H9 (cell line): ENCODE measurements around the gene BPIFB4. TPM values are rescaled to one million over a fixed set of nuclear protein-coding genes. Genes with fewer than 3 reads are reported as not detected.

Experiments used
- DNase-seq: peaks from one replicate; pipeline ENCODE4 v3.0.0-alpha.2; 2017
- H2AFZ ChIP-seq: one replicate; pipeline ENCODE4 v1.6.1; 2013; ENCODE audit warnings: mild to moderate bottlenecking, low read length, control low read depth, moderate library complexity
- H2AK5ac ChIP-seq: 2 replicates; pipeline ENCODE4 v1.6.1; 2013; ENCODE audit warnings: low read length, control low read depth, mixed read lengths; ENCODE audit not compliant: insufficient read length
- H2BK120ac ChIP-seq: one replicate; pipeline ENCODE4 v1.6.1; 2013; ENCODE audit warnings: low read depth, mild to moderate bottlenecking, low read length, control low read depth, inconsistent platforms; ENCODE audit not compliant: poor library complexity, severe bottlenecking
- H2BK12ac ChIP-seq: 2 replicates; pipeline ENCODE4 v1.6.1; 2013; ENCODE audit warnings: low read length, control low read depth, mixed read lengths, low read depth; ENCODE audit not compliant: insufficient read length
- H2BK15ac ChIP-seq: 2 replicates; pipeline ENCODE4 v1.6.1; 2013; ENCODE audit warnings: low read depth, low read length, control low read depth
- H2BK20ac ChIP-seq: one replicate; pipeline ENCODE4 v1.6.1; 2013; ENCODE audit warnings: low read depth, mild to moderate bottlenecking, low read length, control low read depth, inconsistent platforms; ENCODE audit not compliant: poor library complexity, severe bottlenecking
- H2BK5ac ChIP-seq: 2 replicates; pipeline ENCODE4 v1.6.1; 2013; ENCODE audit warnings: low read length, control low read depth, mixed read lengths; ENCODE audit not compliant: insufficient read length
- H3K14ac ChIP-seq: 2 replicates; pipeline ENCODE4 v1.6.1; 2013; ENCODE audit warnings: low read length, control low read depth; ENCODE audit not compliant: insufficient read depth
- H3K18ac ChIP-seq: 2 replicates; pipeline ENCODE4 v1.6.1; 2013; ENCODE audit warnings: low read depth, mild to moderate bottlenecking, mixed read lengths, low read length, control low read depth; ENCODE audit not compliant: insufficient read length
- H3K23ac ChIP-seq: 2 replicates; pipeline ENCODE4 v1.6.1; 2013; ENCODE audit warnings: low read length, control low read depth, mixed read lengths, low read depth; ENCODE audit not compliant: insufficient read length
- H3K23me2 ChIP-seq: 2 replicates; pipeline ENCODE4 v1.6.1; 2013; ENCODE audit warnings: low read depth, mild to moderate bottlenecking, mixed read lengths, low read length, control low read depth; ENCODE audit not compliant: insufficient read length, poor library complexity, severe bottlenecking
- H3K27ac ChIP-seq: 2 replicates; pipeline ENCODE4 v1.5.1; 2013; ENCODE audit warnings: low read length, control low read depth, mixed read lengths, low read depth; ENCODE audit not compliant: insufficient read length
- H3K27me3 ChIP-seq: 2 replicates; pipeline ENCODE4 v1.6.1; 2013; ENCODE audit warnings: low read length, control low read depth, inconsistent platforms; ENCODE audit not compliant: insufficient read depth
- H3K4ac ChIP-seq: 2 replicates; pipeline ENCODE4 v1.6.1; 2013; ENCODE audit warnings: low read depth, mild to moderate bottlenecking, control low read depth, inconsistent platforms, low read length, moderate library complexity
- H3K4me1 ChIP-seq: 2 replicates; pipeline ENCODE4 v1.6.1; 2013; ENCODE audit warnings: low read length, control low read depth, inconsistent platforms; ENCODE audit not compliant: insufficient read depth
- H3K4me2 ChIP-seq: 2 replicates; pipeline ENCODE4 v1.6.1; 2013; ENCODE audit warnings: low read length, control low read depth, mixed read lengths; ENCODE audit not compliant: insufficient read length, insufficient read depth
- H3K56ac ChIP-seq: 2 replicates; pipeline ENCODE4 v1.6.1; 2013; ENCODE audit warnings: low read depth, mild to moderate bottlenecking, mixed read lengths, low read length, control low read depth; ENCODE audit not compliant: insufficient read length
- H3K79me1 ChIP-seq: 2 replicates; pipeline ENCODE4 v1.6.1; 2013; ENCODE audit warnings: low read depth, mild to moderate bottlenecking, moderate library complexity, low read length, control low read depth, inconsistent platforms; ENCODE audit not compliant: insufficient read depth, poor library complexity, severe bottlenecking
- H3K79me2 ChIP-seq: 2 replicates; pipeline ENCODE4 v1.6.1; 2013; ENCODE audit warnings: low read length, control low read depth, inconsistent platforms; ENCODE audit not compliant: insufficient read depth
- H3K9ac ChIP-seq: 2 replicates; pipeline ENCODE4 v1.6.1; 2013; ENCODE audit warnings: low read length, control low read depth, mixed read lengths; ENCODE audit not compliant: insufficient read length; ENCODE audit errors: extremely low read depth
- H3K9me3 ChIP-seq: one replicate; pipeline ENCODE4 v1.6.1; 2013; ENCODE audit warnings: low read depth, low read length, inconsistent platforms; ENCODE audit not compliant: control insufficient read depth
- H3T11ph ChIP-seq: one replicate; pipeline ENCODE4 v1.6.1; 2013; ENCODE audit warnings: mild to moderate bottlenecking, low read length, control low read depth, inconsistent platforms
- H4K20me1 ChIP-seq: one replicate; pipeline ENCODE4 v1.6.1; 2013; ENCODE audit not compliant: control insufficient read depth, insufficient read length, insufficient read depth
- H4K5ac ChIP-seq: 2 replicates; pipeline ENCODE4 v1.6.1; 2013; ENCODE audit warnings: low read depth, mild to moderate bottlenecking, mixed read lengths, low read length, control low read depth; ENCODE audit not compliant: insufficient read length
- H4K8ac ChIP-seq: replicated peaks from 2 replicates; pipeline ENCODE4 v1.6.1; 2013; ENCODE audit warnings: low read length, control low read depth, mixed read lengths, low read depth; ENCODE audit not compliant: insufficient read length
- H4K91ac ChIP-seq: 2 replicates; pipeline ENCODE4 v1.6.1; 2013; ENCODE audit warnings: low read depth, mild to moderate bottlenecking, moderate library complexity, mixed read lengths, low read length, control low read depth; ENCODE audit not compliant: insufficient read length
- H3K27ac Mint-ChIP-seq, 3 experiments: 2 replicates in 2 of 3; 3 replicates in 1 of 3; pipeline ENCODE4 v1.8.0; 2020 to 2021; ENCODE audit warnings: mixed read lengths in 3 of 3, mild to moderate bottlenecking in 1 of 3, moderate library complexity in 1 of 3
- H3K27me3 Mint-ChIP-seq: 2 replicates; pipeline ENCODE4 v1.8.0; 2021; ENCODE audit warnings: low read depth, mild to moderate bottlenecking, moderate library complexity, mixed read lengths
- H3K36me3 Mint-ChIP-seq, 3 experiments: 2 replicates in 2 of 3; 3 replicates in 1 of 3; pipeline ENCODE4 v1.8.0; 2020 to 2021; ENCODE audit warnings: low read depth in 3 of 3, mixed read lengths in 3 of 3; ENCODE audit not compliant: insufficient read depth in 1 of 3
- H3K4me1 Mint-ChIP-seq, 2 experiments: 2 replicates each; pipeline ENCODE4 v1.8.0; 2020; ENCODE audit warnings: mixed read lengths in 2 of 2
- H3K4me3 Mint-ChIP-seq, 2 experiments: 2 replicates in 1 of 2; 3 replicates in 1 of 2; pipeline ENCODE4 v1.8.0; 2020 to 2021; ENCODE audit warnings: mild to moderate bottlenecking in 2 of 2, mixed read lengths in 2 of 2, moderate library complexity in 1 of 2
- H3K9me3 Mint-ChIP-seq, 2 experiments: 2 replicates in 1 of 2; 3 replicates in 1 of 2; pipeline ENCODE4 v1.8.0; 2020; ENCODE audit warnings: mild to moderate bottlenecking in 2 of 2, mixed read lengths in 2 of 2, moderate library complexity in 1 of 2
- CTCF ChIP-seq: fragments of 200-600 bp; sonication (generic); conservative IDR thresholded peaks from 3 replicates; pipeline ENCODE4 v1.8.0; 2021; ENCODE audit warnings: antibody characterized with exemption, mild to moderate bottlenecking
- WGBS: extraction: QIAGEN DNeasy Blood & Tissue Kit; methylation state at CpG from one replicate; pipeline ENCODE4 v1.1.7; 2013; ENCODE audit warnings: missing lambda C conversion rate, low lambda C conversion rate, mixed read lengths; ENCODE audit not compliant: insufficient read length; ENCODE audit errors: extremely low coverage; 5-methylcytosine and 5-hydroxymethylcytosine counted together
- total RNA-seq: library from RNA; stranded (reverse); gene quantifications from 2 replicates; pipeline ENCODE4 v1.2.1, GENCODE V29; 2021

Gene BPIFB4
- total RNA-seq, 1 experiment from 2014 or later, result not detected

DNA sequence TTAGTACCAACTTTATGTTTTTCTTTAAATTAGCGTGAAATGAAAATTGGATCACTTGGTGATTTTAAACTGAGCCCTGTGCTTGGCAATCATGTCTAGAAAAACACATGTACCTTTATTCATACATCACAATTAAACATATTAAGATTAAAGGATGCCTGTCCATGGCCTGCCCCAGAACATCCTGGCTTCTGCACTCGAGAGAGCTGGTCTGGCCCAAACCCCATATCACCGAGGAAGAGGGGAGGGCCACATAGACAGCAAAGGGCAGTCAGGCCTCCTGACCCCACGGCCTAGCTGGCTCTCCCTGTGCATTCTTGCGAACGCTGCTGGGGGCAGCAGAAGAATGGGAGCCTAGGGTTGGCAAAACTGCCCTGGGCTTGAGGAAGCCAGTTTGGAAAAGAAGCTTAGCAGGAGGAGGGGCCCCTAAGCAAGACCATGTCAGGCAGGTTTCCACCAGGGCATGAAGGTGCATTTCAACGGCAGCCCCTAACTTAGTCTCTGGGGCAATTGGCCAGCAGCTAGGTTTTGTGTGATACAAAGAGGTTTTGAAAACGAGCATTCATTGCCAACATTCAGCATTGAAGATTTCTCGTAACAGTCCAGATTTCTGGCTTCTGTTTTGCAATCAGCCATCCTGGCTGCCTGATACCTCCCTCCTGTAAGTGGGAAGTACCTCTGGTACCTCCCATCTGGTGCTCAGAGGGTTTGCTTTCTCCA, 17.2 kb upstream of the BPIFB4 start:
- no peak overlapping the region for H3K4me2 ChIP-seq
- no peak overlapping the region for H4K91ac ChIP-seq
- Mint-ChIP-seq H3K27ac (no peak overlapping the region; a peak in 1 of 7 replicates), H3K4me1 (no peaks in the 10 kb centered on the region), H3K4me3 (no peak overlapping the region; a peak in 1 of 5 replicates), H3K9me3 (no peaks in the 10 kb centered on the region), H3K36me3 (no peaks in the 10 kb centered on the region), H3K27me3 (peaks cover 2% of the 10 kb centered on the region)
- H2BK12ac ChIP-seq, result no peak overlapping the region
- H2BK5ac ChIP-seq, result no peak overlapping the region
- H3K4me1 ChIP-seq, result no peaks in the 10 kb centered on the region
- no peak overlapping the region for H2AK5ac ChIP-seq
- no peak overlapping the region for H3K14ac ChIP-seq
- no peak overlapping the region for H4K8ac ChIP-seq
- H3K23me2 ChIP-seq, result no peaks in the 10 kb centered on the region
- H3T11ph ChIP-seq, result no peak overlapping the region
- H3K18ac ChIP-seq, result no peak overlapping the region
- H3K23ac ChIP-seq, result no peak overlapping the region
- H3K79me2 ChIP-seq, result no peaks in the 10 kb centered on the region
- H2BK15ac ChIP-seq, result no peak overlapping the region
- no peak overlapping the region for H2AFZ ChIP-seq
- no peak overlapping the region for H3K9ac ChIP-seq
- no peaks in the 10 kb centered on the region for H3K9me3 ChIP-seq
- H4K5ac ChIP-seq, result no peak overlapping the region
- no peak overlapping the region for H2BK20ac ChIP-seq
- H3K27ac ChIP-seq, result no peak overlapping the region
- DNase-seq, result no peak
- no peaks in the 10 kb centered on the region for H4K20me1 ChIP-seq
- no peak overlapping the region for H3K56ac ChIP-seq
- no peak for TF ChIP-seq CTCF
- no CpG with 5 or more reads among the region's 9 CpGs for WGBS
- H2BK120ac ChIP-seq, result no peak overlapping the region
- no peak overlapping the region for H3K4ac ChIP-seq
- no peaks in the 10 kb centered on the region for H3K79me1 ChIP-seq
- no peaks in the 10 kb centered on the region for H3K27me3 ChIP-seq
